HG03571 (cell line): ENCODE data around the gene DUS3L.
"Not testable (repeated sequence)": the region's sequence is repeated elsewhere in the genome, so short reads cannot be mapped to it uniquely, and the experiment has no call there.

Experiments
- ATAC-seq: cut with Tn5 transposase; IDR thresholded peaks from one replicate; pipeline ENCODE4 v1.9.1; 2021; ENCODE audit not compliant: unreplicated experiment

DUS3L gene

GRCh38 chr19:5778402-5778801, 12.6 kb downstream of the DUS3L start:
- no peak for ATAC-seq

DNA sequence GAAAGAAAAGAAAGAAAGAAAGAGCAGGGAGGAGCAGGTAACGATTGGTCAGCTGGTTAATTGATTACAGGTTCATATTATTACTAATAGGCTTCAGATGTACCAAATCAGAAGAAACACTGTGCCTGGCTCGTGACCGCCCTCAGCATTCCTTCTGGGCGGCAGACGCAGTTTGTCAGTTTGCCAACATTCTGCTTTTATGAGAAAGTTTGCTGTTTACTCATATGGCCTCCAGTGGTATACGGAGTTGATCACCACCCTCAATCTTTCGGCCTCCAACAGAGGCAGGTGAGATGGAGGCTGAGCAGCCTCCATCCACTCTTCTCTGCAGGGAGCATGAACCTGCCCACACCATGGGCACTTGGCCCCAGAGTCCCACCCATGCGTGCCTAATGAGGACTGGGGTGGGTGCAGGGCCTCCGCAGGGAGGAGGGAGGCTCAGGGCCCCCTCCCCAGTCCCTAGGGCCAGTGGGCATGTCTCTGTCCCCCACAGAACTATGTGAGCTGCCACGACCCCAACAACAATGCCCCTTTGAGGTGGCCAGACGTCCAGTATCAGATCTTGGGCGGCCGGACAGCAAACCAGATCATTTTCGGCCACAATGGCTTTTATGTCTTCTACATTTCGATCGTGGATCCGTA, 15.2 kb downstream of the DUS3L start:
- ATAC-seq: no peak

GRCh38 chr19:5774921-5775320, 16.0 kb downstream of the DUS3L start:
- no peak for ATAC-seq

DNA sequence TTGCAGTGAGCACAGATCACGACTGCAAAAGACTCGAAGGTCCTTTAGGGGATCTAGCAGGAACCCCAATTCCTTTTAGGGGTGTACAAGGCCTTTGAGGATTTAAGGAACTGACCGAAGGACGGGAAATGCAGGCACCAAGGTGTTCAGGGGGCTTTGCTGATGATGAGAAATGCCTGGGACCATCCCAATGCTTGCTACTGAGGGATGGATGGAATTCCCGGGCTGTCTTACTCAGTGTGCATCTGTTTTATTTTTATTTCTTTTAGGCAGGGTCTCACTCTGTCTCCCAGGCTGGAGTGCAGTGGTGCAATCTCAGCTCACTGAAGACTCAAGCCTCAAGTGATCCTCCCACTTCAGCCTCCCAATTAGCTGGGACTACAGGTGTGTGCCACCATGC, 17.7 kb downstream of the DUS3L start:
- no peak for ATAC-seq

DNA sequence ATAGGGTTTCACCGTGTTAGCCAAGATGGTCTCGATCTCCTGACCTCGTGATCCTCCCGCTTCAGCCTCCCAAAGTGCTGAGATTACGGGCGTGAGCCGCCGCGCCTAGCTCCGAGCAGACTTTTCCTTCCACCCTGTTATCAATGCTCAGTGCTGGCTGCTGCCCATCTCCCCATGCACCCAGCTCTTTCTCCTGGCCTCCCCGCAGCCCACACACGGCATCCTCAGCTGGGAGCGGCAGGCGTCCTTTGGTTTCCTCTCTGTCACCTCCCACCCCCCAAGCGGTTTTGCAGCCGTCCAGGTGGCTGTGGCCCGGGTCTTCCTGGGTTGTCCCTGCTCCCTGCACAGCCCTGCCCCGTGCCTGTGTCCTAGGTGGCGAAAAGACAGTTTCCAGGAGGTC, 18.5 kb downstream of the DUS3L start:
- no peak for ATAC-seq

GRCh38 chr19:5767949-5768348, 23.0 kb downstream of the DUS3L start:
- no peak for ATAC-seq

- no peak for ATAC-seq
Measured at GRCh38 chr19:5765220-5765619, 25.7 kb downstream of the DUS3L start.

DNA sequence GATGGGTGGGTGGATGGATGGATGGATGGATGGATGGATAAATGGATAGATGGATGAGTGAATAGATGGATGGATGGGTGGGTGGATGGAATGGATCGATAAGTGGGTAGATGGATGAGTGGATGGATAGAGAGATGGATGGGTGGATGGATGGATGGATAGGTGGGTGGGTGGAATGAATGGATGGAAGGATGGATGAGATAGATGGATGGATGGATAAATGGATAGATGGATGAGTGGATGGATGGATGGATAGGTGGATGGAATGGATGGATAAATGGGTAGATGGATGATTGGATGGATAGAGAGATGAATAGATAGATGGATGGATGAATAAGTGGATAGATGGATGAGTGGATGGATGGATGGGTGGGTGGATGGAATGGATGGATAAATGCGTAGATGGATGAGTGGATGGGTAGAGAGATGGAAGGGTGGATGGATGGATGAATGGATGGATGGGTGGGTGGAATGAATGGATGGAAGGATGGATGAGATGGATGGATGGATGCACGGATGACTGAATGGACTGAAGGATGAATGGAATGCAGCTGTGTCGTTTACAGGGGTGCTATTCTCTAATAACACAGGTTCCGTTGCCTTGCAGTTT, 28.2 kb downstream of the DUS3L start:
- ATAC-seq: no peak

DNA sequence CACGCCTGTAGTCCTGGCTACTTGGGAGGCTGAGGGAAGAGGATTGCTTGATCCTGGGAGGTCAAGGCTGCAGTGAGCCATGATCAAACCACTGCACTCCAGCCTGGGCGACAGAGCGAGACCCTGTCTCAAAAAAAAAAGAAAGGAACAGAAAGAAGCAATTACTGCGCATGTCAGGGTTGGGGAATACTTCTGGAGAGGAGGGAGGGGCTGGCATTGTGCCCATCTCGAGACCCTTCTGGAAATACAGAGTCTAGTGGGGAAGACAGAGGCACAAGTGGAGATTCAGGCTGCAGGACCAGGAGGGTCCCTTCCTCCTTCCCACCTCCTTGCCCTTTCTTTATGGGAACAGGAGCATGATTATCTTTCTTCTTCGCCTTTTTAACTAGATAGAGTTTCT, 37.2 kb downstream of the DUS3L start:
- no peak for ATAC-seq

GRCh38 chr19:5751709-5752108, 39.3 kb downstream of the DUS3L start:
- no peak for ATAC-seq

GRCh38 chr19:5749505-5749904, 41.5 kb downstream of the DUS3L start:
- no peak for ATAC-seq

DNA sequence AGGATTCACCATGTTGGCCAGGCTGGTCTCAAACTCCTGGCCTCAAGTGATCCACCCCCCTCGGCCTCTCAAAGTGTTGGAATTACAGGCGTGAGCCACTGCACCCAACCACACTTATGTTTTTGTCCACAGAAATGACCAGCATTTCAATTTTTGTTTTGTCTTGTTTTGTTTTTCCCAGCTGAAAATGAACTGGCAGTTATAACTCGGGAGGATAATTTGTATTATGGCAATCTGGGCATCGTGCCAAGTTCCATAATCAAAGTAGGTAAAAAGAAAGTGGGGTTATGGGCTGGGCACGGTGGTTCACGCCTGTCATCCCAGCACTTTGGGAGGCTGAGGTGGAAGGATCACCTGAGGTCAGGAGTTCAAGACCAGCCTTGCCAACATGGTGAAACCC, 42.0 kb downstream of the DUS3L start:
- not testable (repeated sequence) for ATAC-seq

DNA sequence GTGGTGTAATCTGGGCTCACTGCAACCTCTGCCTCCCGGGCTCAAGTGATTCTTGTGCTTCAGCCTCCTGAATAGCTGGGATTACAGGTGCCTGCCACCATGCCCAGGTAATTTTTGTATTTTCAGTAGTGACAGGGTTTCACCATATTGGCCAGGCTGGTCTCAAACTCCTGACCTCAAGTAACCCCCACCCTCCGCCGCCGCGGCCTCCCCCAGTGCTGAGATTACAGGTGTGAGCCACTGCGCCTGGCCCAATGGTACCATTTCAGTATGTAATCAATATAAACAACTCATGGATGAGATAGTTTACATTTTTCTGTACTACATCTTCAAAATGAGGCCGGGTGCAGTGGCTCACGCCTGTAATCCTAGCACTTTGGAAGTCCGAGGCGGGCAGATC, 46.0 kb downstream of the DUS3L start:
- not testable (repeated sequence) for ATAC-seq

- no peak for ATAC-seq
Measured at GRCh38 chr19:5743630-5744029, 47.3 kb downstream of the DUS3L start.

- no peak for ATAC-seq
Measured at GRCh38 chr19:5742051-5742450, 48.9 kb downstream of the DUS3L start.

DNA sequence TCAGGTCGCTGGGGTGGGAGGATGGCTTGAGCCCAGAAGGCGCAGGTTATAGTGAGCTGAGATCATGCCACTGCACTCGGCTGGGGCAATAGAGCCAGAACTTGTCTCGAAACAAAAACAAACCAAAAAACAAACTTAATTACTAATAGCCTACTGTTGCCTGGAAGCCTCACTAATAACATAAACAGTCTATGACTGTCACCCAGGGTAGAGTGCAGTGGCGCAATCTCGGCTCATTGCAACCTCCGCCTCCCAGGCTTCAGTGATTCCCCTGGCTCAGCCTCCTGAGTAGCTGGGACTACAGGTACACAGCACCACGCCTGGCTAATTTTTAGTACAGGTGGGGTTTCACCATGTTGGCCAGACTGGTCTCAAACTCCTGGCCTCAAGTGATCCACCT, 52.5 kb downstream of the DUS3L start:
- no peak for ATAC-seq
